HG02981 (cell line): ENCODE results near the gene SMCO4.

Source experiments
- ATAC-seq: cut with Tn5 transposase; IDR thresholded peaks from one replicate; pipeline ENCODE4 v1.9.1; 2021; ENCODE audit warnings: mild to moderate bottlenecking, moderate library complexity; ENCODE audit not compliant: unreplicated experiment

SMCO4 gene

GRCh38 chr11:93529707-93530467 is 13.3 kb downstream of the SMCO4 start:
- no peak for ATAC-seq

- ATAC-seq: no peak
Measured at GRCh38 chr11:93528757-93529645, 14.2 kb downstream of the SMCO4 start.

- no peak for ATAC-seq
Measured at GRCh38 chr11:93528252-93528651, 14.9 kb downstream of the SMCO4 start.

- peak; percentile 22 for ATAC-seq
Measured at GRCh38 chr11:93526641-93527583, 16.3 kb downstream of the SMCO4 start.

GRCh38 chr11:93526346-93526633 is 16.9 kb downstream of the SMCO4 start:
- ATAC-seq: peak; percentile 23

GRCh38 chr11:93525601-93526345 is 17.4 kb downstream of the SMCO4 start:
- peak; percentile 17 for ATAC-seq

GRCh38 chr11:93524858-93525257 is 18.3 kb downstream of the SMCO4 start:
- ATAC-seq: no peak

- peak; percentile 31 for ATAC-seq
Measured at GRCh38 chr11:93524173-93524536, 19.0 kb downstream of the SMCO4 start.

GRCh38 chr11:93520726-93521509 is 22.3 kb downstream of the SMCO4 start:
- ATAC-seq: no peak

GRCh38 chr11:93519179-93519578 is 24.0 kb downstream of the SMCO4 start:
- ATAC-seq: no peak

GRCh38 chr11:93518081-93518480 is 25.1 kb downstream of the SMCO4 start:
- ATAC-seq: no peak

- ATAC-seq: no peak
Measured at GRCh38 chr11:93517611-93518010, 25.6 kb downstream of the SMCO4 start.

GRCh38 chr11:93517041-93517440 is 26.1 kb downstream of the SMCO4 start:
- no peak for ATAC-seq

GRCh38 chr11:93515441-93516025 is 27.7 kb downstream of the SMCO4 start:
- no peak for ATAC-seq

- no peak for ATAC-seq
Measured at GRCh38 chr11:93514712-93515111, 28.5 kb downstream of the SMCO4 start.

GRCh38 chr11:93513772-93514171 is 29.4 kb downstream of the SMCO4 start:
- ATAC-seq: no peak

- peak; percentile 71 for ATAC-seq
Measured at GRCh38 chr11:93512949-93513667, 30.1 kb downstream of the SMCO4 start.

GRCh38 chr11:93512073-93512475 is 31.1 kb downstream of the SMCO4 start:
- peak; percentile 87 for ATAC-seq
